Liver (tissue), 9 donors: ENCODE data around the gene USP9Y. TPM values are rescaled to one million over a fixed set of nuclear protein-coding genes. Genes with fewer than 3 reads are reported as not detected.

Source experiments
- DNase-seq: peaks from one replicate; pipeline ENCODE4 v3.0.0-alpha.2; 2017; ENCODE audit warnings: low spot score
- H3K27ac ChIP-seq, 2 donors: one replicate each; pipeline ENCODE4 v1.7.0; 2013; ENCODE audit warnings: inconsistent platforms in 2 of 2, low read length in 2 of 2, control low read depth in 1 of 2, low read depth in 1 of 2, mild to moderate bottlenecking in 1 of 2
- H3K27me3 ChIP-seq, 4 donors: one replicate each; pipeline versions ENCODE4 v1.6.1 to v1.7.0; 2013; ENCODE audit warnings: low read length in 3 of 4, inconsistent platforms in 1 of 4, mild to moderate bottlenecking in 1 of 4, moderate library complexity in 1 of 4; ENCODE audit not compliant: control insufficient read depth in 4 of 4, insufficient read depth in 4 of 4
- H3K36me3 ChIP-seq, 4 donors: one replicate each; pipeline versions ENCODE4 v1.6.1 to v1.7.0; 2013; ENCODE audit warnings: low read length in 3 of 4, mild to moderate bottlenecking in 3 of 4, low read depth in 1 of 4, moderate library complexity in 1 of 4; ENCODE audit not compliant: control insufficient read depth in 4 of 4, insufficient read depth in 3 of 4
- H3K4me1 ChIP-seq, 4 donors: one replicate each; pipeline versions ENCODE4 v1.6.1 to v1.7.0; 2013; ENCODE audit warnings: low read length in 3 of 4, mild to moderate bottlenecking in 3 of 4, moderate library complexity in 1 of 4; ENCODE audit not compliant: control insufficient read depth in 4 of 4, insufficient read depth in 4 of 4
- H3K4me3 ChIP-seq, 3 donors: one replicate each; pipeline versions ENCODE4 v1.6.1 to v1.7.0; 2013; ENCODE audit warnings: low read length in 3 of 3, control low read depth in 1 of 3, low read depth in 1 of 3, mild to moderate bottlenecking in 1 of 3
- H3K9ac ChIP-seq, 2 donors: one replicate each; pipeline ENCODE4 v1.7.0; 2013; ENCODE audit warnings: low read length in 2 of 2, mild to moderate bottlenecking in 2 of 2, moderate library complexity in 2 of 2, control low read depth in 1 of 2, low read depth in 1 of 2
- H3K9me3 ChIP-seq, 4 donors: one replicate each; pipeline versions ENCODE4 v1.6.1 to v1.7.0; 2013; ENCODE audit warnings: low read length in 3 of 4; ENCODE audit not compliant: control insufficient read depth in 4 of 4
- ATF3 ChIP-seq: IDR thresholded peaks from 2 replicates; pipeline ENCODE4 v1.6.1; 2016; ENCODE audit warnings: antibody characterized with exemption
- EGR1 ChIP-seq, 2 donors: IDR thresholded peaks; 2 replicates each; pipeline ENCODE4 v1.6.1; 2016 to 2018; ENCODE audit warnings: antibody characterized with exemption in 2 of 2, low read depth in 2 of 2
- FOXA1 ChIP-seq: IDR thresholded peaks from 2 replicates; pipeline ENCODE4 v1.6.1; 2016; ENCODE audit warnings: antibody characterized with exemption
- FOXA2 ChIP-seq: IDR thresholded peaks from 2 replicates; pipeline ENCODE4 v1.6.1; 2016; ENCODE audit warnings: antibody characterized with exemption
- GABPA ChIP-seq, 2 donors: IDR thresholded peaks in 1 of 2; conservative IDR thresholded peaks in 1 of 2; 2 replicates each; pipeline ENCODE4 v1.6.1; 2016; ENCODE audit warnings: antibody characterized with exemption in 2 of 2, mild to moderate bottlenecking in 1 of 2, moderate library complexity in 1 of 2
- HNF4A ChIP-seq, 2 donors: conservative IDR thresholded peaks; 2 replicates each; pipeline ENCODE4 v1.6.1; 2016; ENCODE audit warnings: antibody characterized with exemption in 2 of 2, mild to moderate bottlenecking in 2 of 2
- HNF4G ChIP-seq: IDR thresholded peaks from 2 replicates; pipeline ENCODE4 v1.6.1; 2016; ENCODE audit warnings: antibody characterized with exemption
- JUND ChIP-seq, 2 donors: IDR thresholded peaks; 2 replicates each; pipeline ENCODE4 v1.6.1; 2016; ENCODE audit warnings: antibody characterized with exemption in 2 of 2
- NR2F2 ChIP-seq: IDR thresholded peaks from 2 replicates; pipeline ENCODE4 v1.6.1; 2016; ENCODE audit warnings: antibody characterized with exemption
- RAD21 ChIP-seq, 2 donors: IDR thresholded peaks; 2 replicates each; pipeline ENCODE4 v1.6.1; 2016; ENCODE audit warnings: antibody characterized with exemption in 2 of 2, mild to moderate bottlenecking in 2 of 2
- REST ChIP-seq: IDR thresholded peaks from 2 replicates; pipeline ENCODE4 v1.6.1; 2016; ENCODE audit warnings: antibody characterized with exemption, mild to moderate bottlenecking
- RXRA ChIP-seq, 2 donors: IDR thresholded peaks; 2 replicates each; pipeline ENCODE4 v1.6.1; 2017 to 2018; ENCODE audit warnings: antibody characterized with exemption in 2 of 2, mild to moderate bottlenecking in 1 of 2
- SP1 ChIP-seq: IDR thresholded peaks from 2 replicates; pipeline ENCODE4 v1.6.1; 2018; ENCODE audit warnings: antibody characterized with exemption, mild to moderate bottlenecking
- TAF1 ChIP-seq: conservative IDR thresholded peaks from 2 replicates; pipeline ENCODE4 v1.6.1; 2016; ENCODE audit warnings: antibody characterized with exemption, mild to moderate bottlenecking
- YY1 ChIP-seq: IDR thresholded peaks from 2 replicates; pipeline ENCODE4 v1.6.1; 2016; ENCODE audit warnings: antibody characterized with exemption, mild to moderate bottlenecking
- ZBTB33 ChIP-seq: IDR thresholded peaks from 2 replicates; pipeline ENCODE4 v1.6.1; 2016; ENCODE audit warnings: antibody characterized with exemption
- WGBS: extraction: QIAGEN DNeasy Blood & Tissue Kit; methylation state at CpG from one replicate; pipeline ENCODE4 v1.1.7; 2013; 5-methylcytosine and 5-hydroxymethylcytosine counted together
- polyA plus RNA-seq, 2 donors: library from polyadenylated mRNA; stranded (reverse) in 1 of 2; unstranded in 1 of 2; fragments of 200-250 nt in 1 of 2; fragments of >200 nt in 1 of 2; fragmentation: Nextera tagmentation in 1 of 2; extraction: Ambion mirVana in 1 of 2; gene quantifications; one replicate each; pipeline versions ENCODE4 v1.2.1 to v1.2.3, GENCODE V29; 2013 to 2015
- total RNA-seq, 2 donors: library from RNA; depleted of rRNA; stranded (reverse); fragments of >200 nt; gene quantifications; one replicate each; pipeline ENCODE4 v1.2.3, GENCODE V29; 2014
- TF ChIP-seq, protein P1 (sequence below): fragments of 150-350 bp; IDR thresholded peaks from 2 replicates; pipeline ENCODE4 v1.5.1; 2017; ENCODE audit warnings: improper control_type of control experiment, low read depth, low read length; ENCODE audit not compliant: missing input control
- TF ChIP-seq, protein P2 (sequence below): IDR thresholded peaks from 2 replicates; pipeline ENCODE4 v1.6.1; 2016; ENCODE audit warnings: antibody characterized with exemption
- donor health status: healthy.
- donor health status: healthy.
- donor health status: healthy.
- donor health status: healthy.
- donor health status: healthy.

USP9Y gene
- total and polyA plus RNA-seq, 4 donors = 3.7 to 10.1 TPM; not detected in 2

DNA sequence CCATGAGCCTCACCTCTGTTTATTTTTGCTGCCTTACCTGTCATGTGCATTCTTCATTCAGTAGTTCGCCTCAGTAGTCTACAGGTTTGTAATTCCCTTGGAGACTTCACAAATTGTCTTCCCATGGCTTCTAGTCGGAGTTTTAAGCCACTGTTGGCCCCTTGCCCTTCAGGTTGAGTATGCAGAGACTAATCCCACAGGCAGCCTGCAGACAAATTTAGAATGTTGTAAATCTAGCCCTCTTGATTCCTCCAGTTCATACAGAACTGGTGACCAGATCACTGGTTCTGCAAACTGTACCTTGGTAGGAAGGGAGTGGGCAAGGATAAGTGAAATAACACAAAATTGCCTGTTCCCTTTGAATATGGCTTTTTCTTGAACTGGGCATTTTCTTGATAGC lies 33.0 kb downstream of the USP9Y start (continued):
- no peak for TF ChIP-seq REST

DNA sequence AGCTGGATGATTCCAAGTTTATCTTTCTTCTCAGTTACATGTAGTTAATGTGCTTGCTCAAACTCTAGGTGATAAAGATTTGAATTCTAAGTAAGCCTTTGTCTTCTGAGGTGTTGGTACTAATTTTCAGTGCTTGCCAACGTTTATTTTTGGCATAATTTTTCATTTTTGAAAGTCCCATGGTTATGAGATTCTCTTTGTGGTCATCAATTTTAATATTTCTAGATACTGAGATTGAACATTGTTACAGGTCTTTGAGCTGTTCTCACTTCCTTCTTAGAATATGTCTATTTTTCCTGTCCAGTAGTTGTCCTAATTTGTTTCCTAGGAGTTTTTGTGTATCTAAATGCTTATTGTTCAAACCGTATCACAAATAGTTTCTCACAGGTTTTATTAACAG lies 40.4 kb downstream of the USP9Y start:
- Histone ChIP-seq H3K27me3 (no peaks in the 10 kb centered on the region), H3K9ac (no peak overlapping the region), H3K9me3 (no peaks in the 10 kb centered on the region), H3K4me1 (no peaks in the 10 kb centered on the region), H3K4me3 (no peak overlapping the region), H3K27ac (no peak overlapping the region), H3K36me3 (peaks cover 0 to 5% (median under 1%) of the 10 kb centered on the region in 4 donors)
- DNase-seq = no peak
- TF ChIP-seq EGR1 (IDR thresholded peaks at IDR 0.05; ENCODE audit: low read depth in 2 of 2) = no peak
- TF ChIP-seq YY1 = no peak
- no peak for TF ChIP-seq RAD21 (IDR thresholded peaks at IDR 0.05)
- TF ChIP-seq, protein P1, sequence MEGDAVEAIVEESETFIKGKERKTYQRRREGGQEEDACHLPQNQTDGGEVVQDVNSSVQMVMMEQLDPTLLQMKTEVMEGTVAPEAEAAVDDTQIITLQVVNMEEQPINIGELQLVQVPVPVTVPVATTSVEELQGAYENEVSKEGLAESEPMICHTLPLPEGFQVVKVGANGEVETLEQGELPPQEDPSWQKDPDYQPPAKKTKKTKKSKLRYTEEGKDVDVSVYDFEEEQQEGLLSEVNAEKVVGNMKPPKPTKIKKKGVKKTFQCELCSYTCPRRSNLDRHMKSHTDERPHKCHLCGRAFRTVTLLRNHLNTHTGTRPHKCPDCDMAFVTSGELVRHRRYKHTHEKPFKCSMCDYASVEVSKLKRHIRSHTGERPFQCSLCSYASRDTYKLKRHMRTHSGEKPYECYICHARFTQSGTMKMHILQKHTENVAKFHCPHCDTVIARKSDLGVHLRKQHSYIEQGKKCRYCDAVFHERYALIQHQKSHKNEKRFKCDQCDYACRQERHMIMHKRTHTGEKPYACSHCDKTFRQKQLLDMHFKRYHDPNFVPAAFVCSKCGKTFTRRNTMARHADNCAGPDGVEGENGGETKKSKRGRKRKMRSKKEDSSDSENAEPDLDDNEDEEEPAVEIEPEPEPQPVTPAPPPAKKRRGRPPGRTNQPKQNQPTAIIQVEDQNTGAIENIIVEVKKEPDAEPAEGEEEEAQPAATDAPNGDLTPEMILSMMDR = no peak
- TF ChIP-seq GABPA (IDR thresholded peaks at IDR 0.05 in 1 of 2, conservative IDR thresholded peaks at IDR 0.05 in 1 of 2) = no peak
- TF ChIP-seq, protein P2, sequence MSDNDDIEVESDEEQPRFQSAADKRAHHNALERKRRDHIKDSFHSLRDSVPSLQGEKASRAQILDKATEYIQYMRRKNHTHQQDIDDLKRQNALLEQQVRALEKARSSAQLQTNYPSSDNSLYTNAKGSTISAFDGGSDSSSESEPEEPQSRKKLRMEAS = no peak
- TF ChIP-seq SP1 = no peak
- no peak for TF ChIP-seq HNF4A (conservative IDR thresholded peaks at IDR 0.05)
- no peak for TF ChIP-seq NR2F2
- no peak for TF ChIP-seq RXRA (IDR thresholded peaks at IDR 0.05)
- no peak for TF ChIP-seq FOXA2
- TF ChIP-seq JUND (IDR thresholded peaks at IDR 0.05) = no peak
- TF ChIP-seq HNF4G = no peak
- no peak for TF ChIP-seq TAF1
- no peak for TF ChIP-seq ATF3
- no peak for TF ChIP-seq REST
- TF ChIP-seq ZBTB33 = no peak
- no peak for TF ChIP-seq FOXA1
- WGBS = 88% methylated on average over 2 of the region's 2 CpGs
